ENCODE measurements around the gene ST7.
"Not testable (repeated sequence)": the region's sequence is repeated elsewhere in the genome, so short reads cannot be mapped to it uniquely, and the experiment has no call there.

ST7 gene

DNA sequence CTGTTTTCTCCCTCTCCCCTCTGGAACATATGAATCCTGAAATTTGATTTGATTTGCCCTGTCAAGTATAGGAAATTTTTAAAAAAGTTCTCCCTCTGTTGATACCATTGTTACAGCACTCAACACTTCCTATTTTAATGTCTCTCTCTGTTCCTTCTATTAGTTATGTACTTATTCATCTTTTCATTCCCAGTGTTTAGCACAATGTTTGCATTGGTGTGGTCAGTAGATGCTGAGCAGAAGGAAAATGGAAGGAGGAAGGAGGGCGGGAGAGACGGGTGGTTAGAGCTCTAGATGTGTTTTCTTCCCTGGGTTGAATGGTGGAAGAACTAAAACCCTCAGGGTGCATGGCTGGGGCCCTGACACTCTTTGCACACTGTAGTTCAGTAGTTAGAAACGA, 290.1 kb downstream of the ST7 start:
- DNase-seq, result no peak

DNA sequence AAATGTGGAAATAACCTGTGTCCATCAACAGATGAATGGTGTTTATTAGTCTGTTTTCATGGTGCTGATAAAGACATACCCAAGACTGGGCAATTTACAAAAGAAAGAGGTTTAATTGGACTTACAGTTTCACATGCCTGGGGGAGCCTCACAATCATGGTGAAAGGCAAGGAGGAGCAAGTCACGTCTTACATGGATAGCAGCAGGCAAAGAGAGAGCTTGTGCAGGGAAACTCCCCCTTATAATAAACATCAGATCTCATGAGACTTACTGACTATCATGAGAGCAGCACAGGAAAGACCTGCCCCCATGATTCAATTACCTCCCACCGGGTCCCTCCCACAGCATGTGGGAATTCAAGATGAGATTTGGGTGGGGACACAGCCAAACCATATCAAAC, 292.4 kb downstream of the ST7 start:
- DNase-seq, result not testable (repeated sequence)

DNA sequence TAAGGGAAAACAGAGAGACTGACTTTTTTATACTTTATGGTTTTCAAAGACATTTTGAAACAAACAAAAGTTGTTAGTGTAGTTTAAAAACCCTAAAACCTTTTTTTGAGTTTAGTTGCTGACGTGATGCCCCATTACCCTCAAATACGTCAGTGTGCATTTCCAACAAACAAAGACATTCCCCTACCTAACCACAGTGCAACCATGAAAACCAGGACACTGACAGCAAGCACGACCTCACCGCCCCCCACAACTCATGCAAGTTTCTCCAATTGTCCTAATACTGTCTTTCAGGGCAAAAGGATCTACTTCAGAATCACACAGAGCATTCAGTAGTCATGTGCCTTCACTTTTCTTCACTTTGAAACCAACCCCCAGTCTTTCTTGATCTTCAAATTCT, 294.5 kb downstream of the ST7 start:
- DNase-seq, result no peak

DNA sequence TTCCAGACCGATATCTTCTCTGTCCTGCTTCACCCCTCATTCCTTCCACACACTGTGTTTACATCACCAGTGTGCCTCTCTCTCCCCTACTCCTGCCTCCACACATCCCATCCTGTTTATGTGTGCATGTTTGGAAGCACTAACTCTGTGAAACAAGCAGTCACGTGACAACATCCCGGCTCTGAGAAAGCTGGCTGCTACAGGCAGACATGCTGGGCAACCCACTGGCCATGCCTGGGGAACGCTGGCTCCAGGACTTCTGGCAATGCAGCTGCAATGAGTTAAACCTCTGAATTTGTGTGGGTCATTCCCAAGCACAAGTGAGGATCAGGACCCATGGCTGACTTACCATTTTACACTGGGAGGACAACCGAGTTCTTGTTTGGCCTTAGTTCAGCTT, 295.5 kb downstream of the ST7 start:
- no peak for DNase-seq

DNA sequence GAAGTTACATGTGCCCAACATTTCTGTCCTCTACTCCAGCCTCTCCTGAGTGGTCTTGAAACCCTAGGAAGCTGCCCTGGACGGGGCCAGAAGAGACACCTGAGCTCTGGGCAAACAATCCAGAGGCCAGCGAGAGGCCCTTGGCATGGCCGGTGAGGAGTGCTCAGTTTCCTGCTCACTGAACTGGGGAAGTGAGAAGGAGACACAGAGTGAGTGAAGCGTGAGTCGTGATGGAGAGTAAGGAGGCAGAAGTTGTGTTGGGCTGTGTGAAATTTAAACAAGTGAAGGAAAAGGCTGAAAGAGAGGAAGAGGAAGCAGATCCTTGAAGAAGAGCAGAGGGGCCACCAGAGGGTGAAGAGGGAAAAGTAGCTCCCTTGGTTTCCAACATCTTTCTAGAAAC, 296.4 kb downstream of the ST7 start:
- DNase-seq, result no peak

DNA sequence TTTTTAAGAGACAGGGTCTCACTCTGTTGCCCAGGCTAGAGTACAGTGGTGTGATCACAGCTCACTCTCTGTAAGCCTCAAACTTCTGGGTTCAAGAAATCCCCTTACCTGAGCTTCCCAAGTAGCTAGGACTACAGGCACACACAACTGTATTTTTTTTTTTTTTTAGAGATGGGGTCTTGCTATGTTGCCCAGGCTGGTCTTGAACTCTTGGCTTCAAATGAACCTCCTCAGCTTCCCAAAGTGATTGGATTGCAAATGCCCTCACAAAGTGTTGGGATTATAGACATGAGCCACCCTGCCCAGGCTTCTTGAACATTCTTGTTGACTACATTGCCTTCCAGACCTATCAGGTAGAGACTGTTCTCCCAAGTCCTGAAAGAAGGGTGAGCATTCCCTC, 296.9 kb downstream of the ST7 start:
- no peak for DNase-seq

DNA sequence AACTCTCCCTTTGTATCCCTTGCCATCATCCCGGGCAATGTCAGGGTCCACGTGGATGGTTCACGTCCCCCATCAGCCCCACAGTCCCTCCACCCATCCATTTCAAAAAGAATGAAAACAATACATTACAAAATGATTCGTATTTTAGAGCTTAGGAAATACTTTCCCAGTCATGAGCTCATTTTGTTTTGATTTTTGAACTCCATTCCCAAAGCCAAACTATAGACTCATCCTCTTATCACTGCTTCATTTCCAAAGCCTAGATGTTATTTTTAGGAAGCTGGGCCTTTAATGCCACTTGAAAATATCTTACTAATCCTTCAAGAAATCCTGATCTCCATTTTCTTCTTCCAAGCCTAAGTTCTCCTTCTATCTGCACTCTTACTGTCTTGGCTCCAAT, 297.5 kb downstream of the ST7 start:
- no peak for DNase-seq

DNA sequence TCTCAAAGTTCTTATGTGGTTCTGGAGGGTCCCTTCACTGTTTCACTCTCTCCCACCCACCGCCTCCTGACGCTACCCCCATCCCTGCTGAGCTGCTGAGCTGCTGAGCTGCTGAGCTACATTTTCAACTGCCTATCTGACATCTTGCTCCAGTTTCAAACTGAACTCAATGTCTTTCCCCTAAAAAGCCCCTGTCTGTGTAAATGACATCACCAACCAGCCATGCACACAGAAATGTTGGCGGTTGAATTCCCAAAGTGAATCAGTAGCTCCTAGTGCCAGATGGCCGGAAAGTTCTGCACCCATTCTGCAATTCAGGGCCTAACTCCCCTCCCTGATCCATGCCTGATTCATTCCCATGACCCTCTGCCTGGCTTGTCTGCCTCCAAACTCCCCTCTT, 298.4 kb downstream of the ST7 start:
- no peak for DNase-seq

DNA sequence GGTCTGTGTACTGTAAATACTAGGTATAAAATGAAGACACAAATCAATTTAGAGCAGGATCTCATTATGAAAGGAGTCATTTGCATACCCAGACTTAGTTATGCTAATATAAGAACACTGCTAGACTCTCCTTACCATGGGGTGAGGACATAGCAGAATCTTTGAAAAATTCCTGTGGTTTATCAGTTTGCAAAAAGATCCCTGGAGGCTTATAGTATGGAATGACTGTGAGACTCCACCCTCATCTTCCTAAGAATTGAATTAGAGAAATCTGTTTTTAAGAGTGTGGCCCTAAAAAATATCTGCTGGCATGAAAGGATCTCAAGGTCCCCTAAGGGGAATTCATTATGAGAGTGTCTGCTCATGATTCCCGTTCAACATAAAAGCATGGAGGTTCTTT, 306.3 kb downstream of the ST7 start:
- no peak for DNase-seq

DNA sequence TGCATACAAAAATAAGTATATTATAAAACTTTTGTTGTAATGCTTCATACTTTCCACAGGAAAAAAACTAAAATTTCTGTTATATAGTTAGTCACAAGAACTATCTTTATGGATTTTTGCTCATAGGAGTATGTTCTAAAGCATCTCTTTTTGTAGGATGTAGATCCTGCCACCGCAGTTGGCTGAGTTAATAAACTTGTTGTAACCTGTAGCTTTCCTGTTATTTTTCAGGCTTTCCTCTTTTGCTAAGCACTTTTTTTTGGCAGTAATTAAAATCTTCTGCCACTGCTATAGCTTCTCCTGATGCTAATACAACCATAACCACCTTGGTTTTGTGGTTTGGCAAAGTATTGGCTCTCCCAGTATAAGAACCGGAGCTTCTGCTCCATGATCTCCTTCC, 309.2 kb downstream of the ST7 start:
- no peak for DNase-seq

DNA sequence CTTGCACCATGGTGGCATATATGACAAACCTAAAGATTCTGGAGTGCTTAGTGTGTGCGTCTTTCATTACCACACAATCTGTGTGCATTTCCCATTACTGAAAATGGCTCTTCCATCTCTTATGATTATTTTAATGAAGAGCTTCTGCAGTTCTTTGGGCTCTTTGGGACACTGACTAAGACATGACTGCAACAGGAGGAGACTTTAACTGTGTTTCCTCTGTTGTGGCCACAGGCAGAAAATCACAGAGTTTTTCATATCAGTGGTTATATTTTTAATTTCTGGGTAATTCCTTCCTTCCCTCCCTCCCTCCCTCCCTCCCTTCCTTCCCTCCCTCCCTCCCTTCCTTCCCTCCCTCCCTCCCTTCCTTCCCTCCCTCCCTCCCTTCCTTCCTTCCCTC, 311.4 kb downstream of the ST7 start:
- no peak for DNase-seq

DNA sequence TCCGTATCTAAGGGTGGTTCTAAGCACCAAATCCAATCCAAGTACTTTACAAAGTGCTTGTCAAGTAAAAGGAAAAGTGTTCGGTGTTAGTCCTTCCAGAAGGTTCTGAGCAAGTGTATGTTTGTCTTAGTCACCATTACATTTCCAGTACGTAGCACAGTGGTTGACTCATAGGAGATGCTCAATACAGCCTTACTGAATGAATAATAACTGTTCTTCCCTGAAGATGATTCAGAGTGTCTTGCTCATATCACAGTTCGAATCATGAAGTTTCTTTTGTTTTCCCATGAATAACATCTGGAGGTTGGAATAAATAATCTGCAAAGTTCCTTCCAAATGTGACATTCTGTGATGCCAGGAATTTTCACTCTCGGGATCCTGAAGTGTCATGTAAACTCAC, 316.1 kb downstream of the ST7 start:
- DNase-seq, result no peak

DNA sequence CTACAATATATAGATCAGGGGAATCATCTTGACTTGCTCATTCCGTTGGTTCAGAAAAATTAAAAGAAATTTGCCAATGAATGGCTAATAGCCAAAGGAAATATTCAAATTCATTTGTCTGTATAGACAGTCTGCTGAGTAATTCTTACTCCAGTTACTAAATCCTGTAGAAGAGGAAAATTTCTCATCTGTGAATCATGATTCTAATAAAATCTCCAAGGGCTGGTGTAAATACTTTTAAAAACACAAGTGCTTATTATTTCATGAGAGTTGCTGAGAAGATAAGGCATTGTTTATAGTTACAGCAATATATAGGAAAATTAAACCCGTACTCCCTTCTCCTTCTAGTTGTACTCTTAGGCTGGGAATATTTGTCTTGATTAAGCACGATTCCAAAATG, 316.6 kb downstream of the ST7 start:
- DNase-seq, result no peak

DNA sequence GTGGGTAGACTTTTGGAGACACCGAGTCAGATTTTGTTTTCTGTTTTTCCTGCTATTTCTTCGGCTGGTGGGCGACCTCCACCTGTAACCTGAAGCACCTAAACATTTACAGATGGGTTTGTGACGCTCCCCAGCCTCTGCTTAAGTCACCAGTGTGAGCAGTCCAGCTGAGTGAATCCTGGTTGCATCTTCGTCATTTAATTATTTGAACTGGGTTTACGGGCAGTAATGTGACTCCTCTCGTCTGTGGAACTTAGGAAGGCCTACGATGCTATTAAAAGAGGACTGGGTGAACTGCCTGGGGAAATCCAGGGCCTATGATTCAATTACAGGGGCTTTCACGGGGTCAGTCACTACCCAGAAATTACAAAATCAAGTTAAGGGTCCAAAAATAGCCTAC, 317.1 kb downstream of the ST7 start:
- no peak for DNase-seq

DNA sequence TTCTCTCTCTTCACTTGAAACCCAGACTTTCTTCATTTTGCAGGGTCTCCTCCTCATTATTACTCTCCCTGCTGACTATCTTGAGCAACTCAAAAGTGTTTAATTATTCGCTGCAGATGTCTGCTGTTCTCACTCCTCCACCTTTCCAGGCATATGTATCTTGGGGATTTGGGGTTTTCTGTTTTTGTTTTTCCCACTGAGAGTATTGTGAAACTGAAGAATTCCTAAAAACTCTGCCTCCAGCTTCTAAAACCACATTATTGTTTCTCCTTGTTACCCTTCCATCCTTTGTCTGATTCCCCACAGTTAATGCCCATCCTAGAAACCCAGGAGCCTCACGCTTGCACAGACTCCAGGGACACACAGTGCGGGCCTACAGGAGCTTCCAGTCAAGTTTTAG, 318.3 kb downstream of the ST7 start:
- no peak for DNase-seq

DNA sequence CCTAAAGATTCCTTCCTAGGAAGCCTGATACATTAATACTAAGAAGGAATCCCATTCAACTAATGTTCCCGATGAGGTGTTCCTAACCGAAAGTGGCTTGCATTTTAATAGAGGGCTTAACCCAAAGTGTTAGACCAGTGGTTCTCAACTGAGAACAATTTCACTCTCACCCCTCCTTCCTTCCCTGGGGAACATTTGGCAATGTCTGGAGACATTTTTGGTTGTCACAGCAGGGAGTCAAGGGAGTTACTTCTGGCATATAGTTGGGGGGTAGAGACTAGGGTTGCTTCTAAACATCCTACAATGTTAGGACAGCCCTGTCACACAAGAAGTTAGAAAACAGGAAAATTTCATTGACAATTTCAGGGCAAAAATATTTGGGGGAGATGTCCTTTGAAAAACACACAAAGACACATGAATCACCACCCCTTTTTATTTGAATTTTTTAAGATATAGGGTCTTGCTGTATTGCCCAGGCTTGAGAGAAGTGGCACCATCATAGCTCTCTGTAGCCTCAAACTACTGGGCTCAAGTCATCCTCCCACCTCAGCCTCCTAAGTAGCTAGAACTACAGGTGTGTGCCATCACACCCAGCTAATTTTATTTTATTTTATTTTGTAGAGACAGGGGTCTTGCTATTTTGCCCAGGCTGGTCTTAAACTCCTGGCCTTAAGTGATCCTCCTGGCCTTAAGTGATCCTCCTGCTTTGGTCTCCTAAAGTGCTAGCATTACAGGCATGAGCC, 318.9 kb downstream of the ST7 start:
- no peak for DNase-seq

DNA sequence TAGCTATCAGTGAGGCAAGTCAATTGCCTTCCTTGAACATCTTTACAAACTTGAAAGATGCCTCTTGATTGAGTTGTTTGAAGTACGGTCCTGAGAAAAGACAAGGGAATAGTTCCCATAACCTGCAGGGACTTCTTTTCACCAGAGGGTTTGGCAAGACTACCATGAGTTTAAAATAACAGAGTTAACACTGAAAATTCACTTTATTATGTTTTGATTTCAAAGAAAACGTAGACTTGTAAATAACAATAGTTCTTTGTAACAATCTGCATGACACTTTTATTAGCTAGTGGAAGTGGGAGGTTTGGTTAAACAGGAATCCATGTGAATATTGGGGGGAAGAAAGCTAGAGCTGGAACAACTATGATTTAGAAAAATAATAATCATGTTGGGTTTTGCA, 320.0 kb downstream of the ST7 start:
- no peak for DNase-seq

DNA sequence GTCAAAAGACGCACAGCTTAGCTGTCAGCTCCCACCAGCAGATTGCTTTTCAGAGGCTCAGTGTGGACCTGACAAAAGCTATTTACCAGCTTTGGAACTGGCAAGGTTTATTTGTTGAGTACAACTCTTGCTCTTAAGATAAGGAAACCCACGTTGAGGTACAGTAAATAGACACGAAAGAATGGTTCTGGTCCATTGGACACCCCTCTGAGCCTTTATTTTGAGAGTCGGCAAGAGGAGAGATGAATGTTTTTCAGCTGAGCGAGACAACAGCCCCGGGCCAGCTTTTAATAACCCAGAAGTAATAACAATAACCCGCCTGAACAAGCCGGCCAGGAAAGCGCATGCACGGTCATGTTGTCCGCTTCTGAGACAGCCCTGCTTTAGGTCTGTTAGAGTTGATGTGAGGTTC, 320.5 kb downstream of the ST7 start:
- peak; percentile 66 for DNase-seq

DNA sequence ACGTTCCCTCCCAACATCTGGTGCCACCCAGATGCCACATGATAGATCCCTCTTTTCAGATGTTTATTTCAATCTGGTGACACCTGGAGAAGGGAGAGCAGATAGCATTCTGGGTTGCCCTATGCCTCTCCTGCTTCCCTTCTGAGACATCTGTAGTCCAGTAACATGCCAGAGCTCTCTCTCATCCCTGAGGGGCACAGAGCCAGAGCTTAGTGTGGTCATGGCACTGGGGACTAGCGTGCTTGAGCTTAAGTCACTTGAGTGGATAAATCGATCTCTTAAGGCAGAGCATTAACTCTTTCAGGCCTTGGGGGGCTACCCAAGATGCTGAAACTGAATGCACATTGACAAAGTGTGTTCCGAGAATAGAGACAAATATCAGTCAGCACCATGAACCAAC, 321.6 kb downstream of the ST7 start:
- no peak for DNase-seq

DNA sequence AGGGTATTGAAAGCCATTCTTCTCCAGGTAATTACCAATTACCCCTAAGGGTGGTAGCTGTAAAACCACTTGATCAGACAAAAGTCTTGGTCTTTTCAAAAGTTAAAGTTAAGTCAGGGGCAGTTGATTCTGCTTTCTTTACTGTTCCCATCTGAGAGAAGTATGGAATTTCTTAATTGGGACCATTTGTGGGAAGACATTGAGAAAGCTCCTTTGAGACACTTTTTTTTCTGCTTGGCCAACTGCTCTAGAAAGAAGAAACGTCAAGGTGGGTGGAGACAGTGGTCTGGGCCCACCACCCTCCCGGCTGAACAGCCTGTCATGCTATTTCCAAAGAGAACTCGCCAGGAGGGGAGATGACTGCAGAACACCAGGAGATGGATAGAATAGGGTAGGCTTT, 324.3 kb downstream of the ST7 start:
- DNase-seq, result no peak

DNA sequence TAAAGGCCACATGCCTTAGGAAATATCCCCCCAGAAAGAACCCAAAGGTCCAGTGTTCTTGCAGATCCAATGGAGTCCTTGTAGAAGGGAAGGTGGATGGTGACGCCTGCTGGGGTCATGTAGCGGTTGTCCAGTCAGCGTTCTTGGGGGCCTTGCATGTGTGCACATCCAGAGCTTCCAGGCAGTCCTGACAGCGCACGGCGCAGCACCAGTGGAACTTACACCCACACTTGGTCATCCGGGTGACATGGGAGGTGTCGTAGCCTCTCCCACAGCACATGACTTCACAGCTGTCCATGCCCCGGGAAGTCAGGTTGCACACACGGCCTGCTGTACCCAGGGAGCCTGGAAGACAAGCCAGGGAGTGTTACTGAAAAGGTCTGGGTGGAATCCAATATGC, 324.7 kb downstream of the ST7 start:
- DNase-seq, result no peak

DNA sequence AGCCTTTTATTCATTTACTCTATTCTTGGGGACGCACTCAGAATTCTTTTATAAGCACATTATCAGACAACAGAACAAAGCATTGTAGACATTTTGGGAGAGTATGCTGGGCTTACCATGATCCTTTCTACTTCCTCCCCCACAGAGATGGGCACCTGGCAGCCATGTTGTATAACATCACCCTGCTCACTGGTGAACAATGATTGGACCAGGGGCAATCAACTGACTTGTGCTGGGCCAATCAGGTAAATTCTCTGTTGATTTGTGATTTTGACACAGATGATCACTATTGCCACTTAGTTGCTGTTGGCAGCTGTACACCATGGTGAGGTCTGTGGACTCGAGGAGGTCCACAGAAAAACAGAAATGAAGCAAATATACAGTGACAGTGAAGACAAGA, 325.9 kb downstream of the ST7 start:
- DNase-seq, result no peak

All from NCI-H187 treated with DMSO at 0.1 percent for 48 hours (cell line).